ENCODE measurements around the gene ZNHIT1.
A peak's percentile ranks its signal among the peaks of the same experiment; 100 is the strongest.

The ZNHIT1 gene

GRCh38 chr7:101216001-101216859 is 1.7 kb upstream of the ZNHIT1 start:
- no peak for TF ChIP-seq JUND (IDR thresholded peaks at IDR 0.05; ENCODE audit: low read depth)
- in situ Hi-C loops (cut with HindIII; ENCODE audit: low pct_unique_long_range_greater_than_20kb, low sequenced_read_pairs), result no loop called here
- peak in 1 of 2 experiments; percentile 9 for DNase-seq (ENCODE audit: low read depth in 1 of 2, low spot score in 1 of 2)

GRCh38 chr7:101216860-101217387 is 1.0 kb upstream of the ZNHIT1 start:
- in situ Hi-C loops (cut with HindIII; ENCODE audit: low pct_unique_long_range_greater_than_20kb, low sequenced_read_pairs), result no loop called here
- no peak for DNase-seq (ENCODE audit: low read depth in 1 of 2, low spot score in 1 of 2)
- no peak for TF ChIP-seq JUND (IDR thresholded peaks at IDR 0.05; ENCODE audit: low read depth)

- in situ Hi-C loops (cut with HindIII; ENCODE audit: low pct_unique_long_range_greater_than_20kb, low sequenced_read_pairs), result no loop called here
- no peak for DNase-seq (ENCODE audit: low read depth in 1 of 2, low spot score in 1 of 2)
- no peak for TF ChIP-seq JUND (IDR thresholded peaks at IDR 0.05; ENCODE audit: low read depth)
Observed at GRCh38 chr7:101218236-101219125, 516 bp downstream of the ZNHIT1 start.

- DNase-seq (ENCODE audit: low read depth in 1 of 2, low spot score in 1 of 2), result no peak
- TF ChIP-seq JUND (IDR thresholded peaks at IDR 0.05; ENCODE audit: low read depth), result no peak
- in situ Hi-C loops (cut with HindIII; ENCODE audit: low pct_unique_long_range_greater_than_20kb, low sequenced_read_pairs), result no loop called here
Observed at GRCh38 chr7:101220295-101220694, 2.3 kb downstream of the ZNHIT1 start.

- no peak for TF ChIP-seq JUND (IDR thresholded peaks at IDR 0.05; ENCODE audit: low read depth)
- in situ Hi-C loops (cut with HindIII; ENCODE audit: low pct_unique_long_range_greater_than_20kb, low sequenced_read_pairs), result no loop called here
- no peak for DNase-seq (ENCODE audit: low read depth in 1 of 2, low spot score in 1 of 2)
Observed at GRCh38 chr7:101222275-101222830, 4.4 kb downstream of the ZNHIT1 start.

- in situ Hi-C loops (cut with HindIII; ENCODE audit: low pct_unique_long_range_greater_than_20kb, low sequenced_read_pairs), result no loop called here
- no peak for DNase-seq (ENCODE audit: low read depth in 1 of 2, low spot score in 1 of 2)
- TF ChIP-seq JUND (IDR thresholded peaks at IDR 0.05; ENCODE audit: low read depth), result no peak
Observed at GRCh38 chr7:101223528-101223927, 5.6 kb downstream of the ZNHIT1 start.

- in situ Hi-C loops (cut with HindIII; ENCODE audit: low pct_unique_long_range_greater_than_20kb, low sequenced_read_pairs), result no loop called here
- no peak for DNase-seq (ENCODE audit: low read depth in 1 of 2, low spot score in 1 of 2)
- no peak for TF ChIP-seq JUND (IDR thresholded peaks at IDR 0.05; ENCODE audit: low read depth)
Observed at GRCh38 chr7:101225650-101226049, 7.7 kb downstream of the ZNHIT1 start.

GRCh38 chr7:101226721-101227120 is 8.8 kb downstream of the ZNHIT1 start:
- in situ Hi-C loops (cut with HindIII; ENCODE audit: low pct_unique_long_range_greater_than_20kb, low sequenced_read_pairs), result no loop called here
- DNase-seq (ENCODE audit: low read depth in 1 of 2, low spot score in 1 of 2), result no peak
- TF ChIP-seq JUND (IDR thresholded peaks at IDR 0.05; ENCODE audit: low read depth), result no peak

- TF ChIP-seq JUND (IDR thresholded peaks at IDR 0.05; ENCODE audit: low read depth), result no peak
- in situ Hi-C loops (cut with HindIII; ENCODE audit: low pct_unique_long_range_greater_than_20kb, low sequenced_read_pairs), result no loop called here
- DNase-seq (ENCODE audit: low read depth in 1 of 2, low spot score in 1 of 2), result no peak
Observed at GRCh38 chr7:101231644-101232043, 13.7 kb downstream of the ZNHIT1 start.

GRCh38 chr7:101232141-101232850 is 14.3 kb downstream of the ZNHIT1 start:
- no peak for TF ChIP-seq JUND (IDR thresholded peaks at IDR 0.05; ENCODE audit: low read depth)
- peak; percentile 75 to 76 for DNase-seq (ENCODE audit: low read depth in 1 of 2, low spot score in 1 of 2)
- in situ Hi-C loops (cut with HindIII; ENCODE audit: low pct_unique_long_range_greater_than_20kb, low sequenced_read_pairs), result no loop called here

GRCh38 chr7:101233907-101234547 is 16.1 kb downstream of the ZNHIT1 start:
- no peak for TF ChIP-seq JUND (IDR thresholded peaks at IDR 0.05; ENCODE audit: low read depth)
- DNase-seq (ENCODE audit: low read depth in 1 of 2, low spot score in 1 of 2), result no peak
- in situ Hi-C loops (cut with HindIII; ENCODE audit: low pct_unique_long_range_greater_than_20kb, low sequenced_read_pairs), result no loop called here
